Measurements from ENCODE around the gene TMEM258.
A peak's percentile ranks its signal among the peaks of the same experiment; 100 is the strongest.

TMEM258 gene

GRCh38 chr11:61771985-61772455, 20.4 kb downstream of the TMEM258 start:
- POLR2A ChIA-PET = no interaction called here
- Histone ChIP-seq H3K4me3 (ENCODE audit: low read depth, low read length) (no peak overlapping the region), H3K9me3 (ENCODE audit: control insufficient read depth, insufficient read depth, low read depth, low read length) (no peaks in the 10 kb centered on the region), H3K4me1 (ENCODE audit: control insufficient read depth, insufficient read depth, low read length) (no peaks in the 10 kb centered on the region), H3K36me3 (ENCODE audit: control insufficient read depth in 2 of 2, insufficient read depth in 1 of 2, low read length in 2 of 2) (no peaks in the 10 kb centered on the region), H3K27ac (ENCODE audit: extremely low read depth, low read depth, low read length) (no peak overlapping the region)
- TF ChIP-seq EGR2 (tag by site-specific recombination; IDR thresholded peaks at IDR 0.05; ENCODE audit: low read depth) (0 out of 2 replicates have a peak, but pooled peaks have one; percentile 10), ZBTB11 (tag by site-specific recombination; conservative IDR thresholded peaks at IDR 0.05; ENCODE audit: low read depth) (no peak)
- CTCF ChIA-PET = interaction anchor here (1.3 kb wide), 1 partner anchor 25 kb away, joined by 3 read pairs; no protein-coding TSS in a partner anchor

- ChIA-PET POLR2A (no interaction called here), CTCF (interaction anchor here (0.5 to 1.3 kb wide), 2 partner anchors 24 to 363 kb away, joined by 3 read pairs; no protein-coding TSS in a partner anchor)
- no peaks in the 10 kb centered on the region for H3K4me1 ChIP-seq (ENCODE audit: control insufficient read depth, insufficient read depth, low read length)
- H3K27ac ChIP-seq (ENCODE audit: extremely low read depth, low read depth, low read length) = no peak overlapping the region
- TF ChIP-seq ZNF248 (tag by site-specific recombination; IDR thresholded peaks at IDR 0.05) = no peak
- TF ChIP-seq KLF1 (tag by site-specific recombination; IDR thresholded peaks at IDR 0.05) = peak; percentile 35; the same call in 1 of the 2 replicates
- TF ChIP-seq GLIS2 (tag by site-specific recombination; IDR thresholded peaks at IDR 0.05) = peak; percentile 35; the same call in 1 of the 2 replicates
- H3K9me3 ChIP-seq (ENCODE audit: control insufficient read depth, insufficient read depth, low read depth, low read length) = no peaks in the 10 kb centered on the region
- no peak overlapping the region for H3K4me3 ChIP-seq (ENCODE audit: low read depth, low read length)
- no peaks in the 10 kb centered on the region for H3K36me3 ChIP-seq (ENCODE audit: control insufficient read depth in 2 of 2, insufficient read depth in 1 of 2, low read length in 2 of 2)
Measured at GRCh38 chr11:61771195-61771894, 21.1 kb downstream of the TMEM258 start.

GRCh38 chr11:61769946-61770683, 22.3 kb downstream of the TMEM258 start:
- H3K9me3 ChIP-seq (ENCODE audit: control insufficient read depth, insufficient read depth, low read depth, low read length) = no peaks in the 10 kb centered on the region
- H3K4me3 ChIP-seq (ENCODE audit: low read depth, low read length) = no peak overlapping the region
- no peak for TF ChIP-seq ZNF433 (tag by site-specific recombination; IDR thresholded peaks at IDR 0.05; ENCODE audit: low read depth)
- TF ChIP-seq ZNF549 (tag by site-specific recombination; IDR thresholded peaks at IDR 0.05) = no peak
- TF ChIP-seq ZNF354C (tag by site-specific recombination; IDR thresholded peaks at IDR 0.05; ENCODE audit: borderline replicate concordance, low read depth) = no peak
- ChIA-PET CTCF (no interaction called here), POLR2A (interaction anchor here (0.6 kb wide), 1 partner anchor 22 kb away, joined by 7 read pairs; the partner anchor contains the start of genes FEN1 and TMEM258)
- H3K4me1 ChIP-seq (ENCODE audit: control insufficient read depth, insufficient read depth, low read length) = no peaks in the 10 kb centered on the region
- H3K27ac ChIP-seq (ENCODE audit: extremely low read depth, low read depth, low read length) = no peak overlapping the region
- no peaks in the 10 kb centered on the region for H3K36me3 ChIP-seq (ENCODE audit: control insufficient read depth in 2 of 2, insufficient read depth in 1 of 2, low read length in 2 of 2)

GRCh38 chr11:61769169-61769920, 23.1 kb downstream of the TMEM258 start:
- POLR2A ChIA-PET = no interaction called here

More at GRCh38 chr11:61769169-61769920, 23.1 kb downstream of the TMEM258 start:
- Histone ChIP-seq H3K4me1 (ENCODE audit: control insufficient read depth, insufficient read depth, low read length) (no peaks in the 10 kb centered on the region), H3K27ac (ENCODE audit: extremely low read depth, low read depth, low read length) (no peak overlapping the region), H3K36me3 (ENCODE audit: control insufficient read depth in 2 of 2, insufficient read depth in 1 of 2, low read length in 2 of 2) (no peaks in the 10 kb centered on the region), H3K4me3 (ENCODE audit: low read depth, low read length) (no peak overlapping the region), H3K9me3 (ENCODE audit: control insufficient read depth, insufficient read depth, low read depth, low read length) (no peaks in the 10 kb centered on the region)
- CTCF ChIA-PET = no interaction called here
- TF ChIP-seq ZNF248 (tag by site-specific recombination; IDR thresholded peaks at IDR 0.05) = no peak
- 0 out of 2 replicates have a peak, but pooled peaks have one; percentile 26 for TF ChIP-seq ZIC2 (tag by site-specific recombination; IDR thresholded peaks at IDR 0.05)
- 0 out of 2 replicates have a peak, but pooled peaks have one; percentile 31 for TF ChIP-seq HIC1 (tag by site-specific recombination; IDR thresholded peaks at IDR 0.05)

Data from HEK293 (cell line).